ENCODE measurements around the gene GRHPR. TPM values are rescaled to one million over a fixed set of nuclear protein-coding genes. Genes with fewer than 3 reads are reported as not detected.

Gene GRHPR
- total and polyA plus RNA-seq, 4 donors = 125 to 524 (median 294) TPM

GRCh38 chr9:37410969-37411785 is 11.3 kb upstream of the GRHPR start (continued):
- TF ChIP-seq HNF4G (IDR thresholded peaks at IDR 0.05) = no peak
- no peak for TF ChIP-seq EGR1 (IDR thresholded peaks at IDR 0.05; ENCODE audit: low read depth in 2 of 2)

GRCh38 chr9:37412431-37413151 is 9.9 kb upstream of the GRHPR start:
- Histone ChIP-seq H3K9me3 (ENCODE audit: control insufficient read depth in 4 of 4, low read length in 3 of 4) (no peaks in the 10 kb centered on the region), H3K36me3 (ENCODE audit: control insufficient read depth in 4 of 4, insufficient read depth in 3 of 4, low read depth in 1 of 4, low read length in 3 of 4) (no peaks in the 10 kb centered on the region), H3K27me3 (ENCODE audit: control insufficient read depth in 4 of 4, insufficient read depth in 4 of 4, low read length in 3 of 4) (no peaks in the 10 kb centered on the region), H3K4me1 (ENCODE audit: control insufficient read depth in 4 of 4, insufficient read depth in 4 of 4, low read length in 3 of 4) (peaks cover 11 to 26% (median 18%) of the 10 kb centered on the region in 4 donors), H3K9ac (ENCODE audit: low read depth in 1 of 2, low read length in 2 of 2) (no peak overlapping the region), H3K4me3 (ENCODE audit: low read depth in 1 of 3, low read length in 3 of 3) (no peak overlapping the region), H3K27ac (ENCODE audit: low read depth in 1 of 2, low read length in 2 of 2) (no peak overlapping the region)
- 78% methylated on average over 17 of the region's 17 CpGs for WGBS
- DNase-seq (ENCODE audit: low spot score) = no peak
- TF ChIP-seq ATF3 (IDR thresholded peaks at IDR 0.05) = no peak
- TF ChIP-seq RAD21 (IDR thresholded peaks at IDR 0.05) = no peak
- TF ChIP-seq NR2F2 (IDR thresholded peaks at IDR 0.05) = no peak
- TF ChIP-seq TAF1 (conservative IDR thresholded peaks at IDR 0.05) = no peak
- no peak for TF ChIP-seq CTCF (IDR thresholded peaks at IDR 0.05; ENCODE audit: low read depth, low read length, missing input control)
- no peak for TF ChIP-seq FOXA2 (IDR thresholded peaks at IDR 0.05)
- no peak for TF ChIP-seq GABPA (IDR thresholded peaks at IDR 0.05 in 1 of 2, conservative IDR thresholded peaks at IDR 0.05 in 1 of 2)
- no peak for TF ChIP-seq HNF4G (IDR thresholded peaks at IDR 0.05)
- TF ChIP-seq REST (IDR thresholded peaks at IDR 0.05) = no peak

- H3K36me3 ChIP-seq (ENCODE audit: control insufficient read depth in 4 of 4, insufficient read depth in 3 of 4, low read depth in 1 of 4, low read length in 3 of 4) = no peaks in the 10 kb centered on the region
- no peak overlapping the region for H3K4me3 ChIP-seq (ENCODE audit: low read depth in 1 of 3, low read length in 3 of 3)
- peaks cover 15 to 33% (median 23%) of the 10 kb centered on the region in 4 donors for H3K4me1 ChIP-seq (ENCODE audit: control insufficient read depth in 4 of 4, insufficient read depth in 4 of 4, low read length in 3 of 4)
- no peak overlapping the region for H3K9ac ChIP-seq (ENCODE audit: low read depth in 1 of 2, low read length in 2 of 2)
- TF ChIP-seq SP1 (IDR thresholded peaks at IDR 0.05) (no peak), ZBTB33 (IDR thresholded peaks at IDR 0.05) (no peak), MAX (IDR thresholded peaks at IDR 0.05) (no peak), JUND (IDR thresholded peaks at IDR 0.05) (no peak), NR2F2 (IDR thresholded peaks at IDR 0.05) (no peak), ATF3 (IDR thresholded peaks at IDR 0.05) (no peak), REST (IDR thresholded peaks at IDR 0.05) (no peak), TAF1 (conservative IDR thresholded peaks at IDR 0.05) (no peak), RXRA (IDR thresholded peaks at IDR 0.05) (no peak), HNF4G (IDR thresholded peaks at IDR 0.05) (no peak), YY1 (IDR thresholded peaks at IDR 0.05) (no peak), RAD21 (IDR thresholded peaks at IDR 0.05) (no peak)
- H3K27me3 ChIP-seq (ENCODE audit: control insufficient read depth in 4 of 4, insufficient read depth in 4 of 4, low read length in 3 of 4) = no peaks in the 10 kb centered on the region
- no peaks in the 10 kb centered on the region for H3K9me3 ChIP-seq (ENCODE audit: control insufficient read depth in 4 of 4, low read length in 3 of 4)
- H3K27ac ChIP-seq (ENCODE audit: low read depth in 1 of 2, low read length in 2 of 2) = no peak overlapping the region
- 93% methylated on average over 4 of the region's 4 CpGs for WGBS
- DNase-seq (ENCODE audit: low spot score) = no peak
Observed at GRCh38 chr9:37413311-37413710, 9.2 kb upstream of the GRHPR start.

All from liver (tissue), 9 donors.